Skeletal muscle cell (primary cell): ENCODE results near the gene PSMD6.

Experiments used
- DNase-seq: peaks from one replicate; pipeline ENCODE4 v3.0.0-alpha.2; 2010; ENCODE audit warnings: low read depth
- H3K4me3 ChIP-seq: 2 replicates; pipeline ENCODE4 v1.5.1; 2011; ENCODE audit warnings: low read depth, mild to moderate bottlenecking, control low read depth, low read length, moderate library complexity

PSMD6 gene

DNA sequence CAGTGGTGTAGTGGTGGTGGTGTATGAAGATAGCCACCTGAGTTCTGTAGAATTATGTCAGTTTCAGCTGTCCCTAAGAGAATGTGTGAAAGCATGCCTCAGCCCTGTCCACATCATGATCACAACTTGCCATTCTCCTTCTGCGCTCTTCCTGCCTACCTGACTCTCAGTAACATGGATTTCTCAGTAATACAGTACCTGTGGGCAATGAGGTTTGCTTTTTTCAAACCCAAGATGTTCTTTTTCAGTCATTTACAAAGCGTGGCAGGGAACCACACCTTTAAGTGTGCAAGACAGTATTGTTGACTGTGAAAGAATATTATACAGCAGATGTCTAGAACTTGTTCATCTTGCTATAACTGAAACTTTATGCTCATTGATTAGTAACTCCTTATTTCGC is 38.9 kb downstream of the PSMD6 start:
- no peak for DNase-seq
- H3K4me3 ChIP-seq = no peak overlapping the region

- no peak overlapping the region for H3K4me3 ChIP-seq
- no peak for DNase-seq
These were observed 41.3 kb downstream of the PSMD6 start for GRCh38 chr3:63981980-63982379.

- no peak for DNase-seq
- H3K4me3 ChIP-seq = no peak overlapping the region
These were observed 42.3 kb downstream of the PSMD6 start for GRCh38 chr3:63980830-63981498.

DNA sequence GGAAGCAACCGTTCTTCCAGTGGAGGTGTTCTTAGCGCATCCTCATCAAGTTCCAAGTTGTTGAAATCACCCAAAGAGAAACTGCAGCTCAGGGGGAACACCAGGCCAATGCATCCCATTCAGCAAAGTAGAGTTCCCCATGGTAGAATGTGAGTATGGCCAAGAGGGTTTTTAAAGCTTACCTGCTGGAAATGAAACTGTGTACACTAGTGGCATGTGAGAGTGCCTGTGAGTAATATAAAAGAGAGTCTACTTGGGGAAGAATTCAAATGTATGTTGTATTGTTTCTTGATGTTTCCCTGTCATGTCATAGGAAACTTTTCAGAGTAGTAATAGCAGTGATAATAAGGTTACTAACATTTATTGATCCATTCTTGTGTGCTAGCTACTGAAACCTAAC is 43.3 kb downstream of the PSMD6 start:
- DNase-seq = no peak
- H3K4me3 ChIP-seq = no peak overlapping the region

GRCh38 chr3:63979093-63979885 is 44.0 kb downstream of the PSMD6 start:
- DNase-seq = no peak
- H3K4me3 ChIP-seq = no peak overlapping the region

GRCh38 chr3:63977893-63978292 is 45.4 kb downstream of the PSMD6 start:
- DNase-seq = no peak
- H3K4me3 ChIP-seq = no peak overlapping the region

DNA sequence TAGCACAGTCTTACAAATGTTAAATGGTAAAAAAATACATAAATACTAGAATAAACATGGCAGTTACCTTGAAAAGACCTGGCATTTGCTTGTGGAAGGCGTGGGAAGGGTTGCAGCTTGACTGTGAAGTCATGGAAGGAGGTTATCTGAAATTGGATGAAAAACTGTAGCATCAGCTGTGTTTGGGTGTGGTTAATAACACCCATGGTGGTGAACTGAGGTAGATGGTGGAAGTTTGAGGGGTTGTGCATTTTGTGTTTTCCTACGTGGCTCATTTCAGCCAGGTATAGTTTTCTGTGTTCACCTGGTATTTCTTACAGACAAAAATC is 46.5 kb downstream of the PSMD6 start:
- H3K4me3 ChIP-seq = no peak overlapping the region
- no peak for DNase-seq

DNA sequence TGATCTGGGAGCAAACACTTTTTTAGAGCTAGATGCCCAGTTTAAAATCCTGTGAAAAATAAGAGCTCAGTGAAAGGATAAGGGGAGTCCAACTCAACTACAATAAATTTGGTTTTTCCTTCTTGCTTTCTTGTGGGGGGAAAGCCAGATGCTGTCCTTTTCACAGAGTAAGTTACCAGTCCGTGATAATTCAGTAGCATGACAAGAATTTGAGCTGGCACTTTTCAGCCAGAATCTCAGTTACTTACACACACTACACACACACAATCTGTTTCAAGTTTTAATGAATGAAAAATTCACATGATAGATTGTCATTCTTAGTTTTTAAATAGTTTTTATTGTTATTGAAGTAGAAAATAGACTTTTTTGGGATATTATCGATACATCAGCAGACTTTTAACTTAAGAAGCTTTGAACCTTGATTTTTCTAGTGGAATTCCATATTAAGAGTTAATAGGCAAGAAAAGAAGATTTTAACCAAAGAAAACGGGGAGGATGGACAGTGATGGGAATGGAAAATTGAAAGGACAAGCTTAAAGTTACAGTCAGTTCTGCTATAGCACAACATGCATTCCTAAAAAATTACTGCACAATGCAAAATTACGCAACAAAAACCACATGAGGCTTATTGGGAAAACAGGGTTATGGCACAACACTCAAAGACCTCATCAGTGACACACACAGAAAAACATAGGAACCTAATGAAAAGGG is 47.0 kb downstream of the PSMD6 start:
- DNase-seq = peak; percentile 94
- no peak overlapping the region for H3K4me3 ChIP-seq

DNA sequence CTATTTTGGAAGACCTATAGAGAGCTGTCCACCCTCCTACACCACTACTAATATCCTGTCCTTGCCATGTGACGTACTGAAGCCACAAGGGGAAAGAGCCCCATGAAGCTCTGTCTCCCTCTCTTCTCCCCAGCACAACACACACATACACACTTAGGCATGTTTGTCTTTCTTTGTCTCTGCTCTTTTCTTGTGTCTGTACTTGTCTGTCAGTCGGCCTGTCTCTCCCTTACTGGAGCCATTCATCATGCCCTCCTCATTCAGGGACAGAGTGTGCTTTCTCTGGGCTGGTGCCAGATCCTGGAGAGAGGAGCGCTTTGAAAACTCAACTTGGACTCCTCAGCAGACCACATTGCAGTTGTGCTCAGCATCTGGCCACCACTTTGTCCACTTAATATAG is 47.6 kb downstream of the PSMD6 start:
- peak; percentile 87 for DNase-seq
- no peak overlapping the region for H3K4me3 ChIP-seq

DNA sequence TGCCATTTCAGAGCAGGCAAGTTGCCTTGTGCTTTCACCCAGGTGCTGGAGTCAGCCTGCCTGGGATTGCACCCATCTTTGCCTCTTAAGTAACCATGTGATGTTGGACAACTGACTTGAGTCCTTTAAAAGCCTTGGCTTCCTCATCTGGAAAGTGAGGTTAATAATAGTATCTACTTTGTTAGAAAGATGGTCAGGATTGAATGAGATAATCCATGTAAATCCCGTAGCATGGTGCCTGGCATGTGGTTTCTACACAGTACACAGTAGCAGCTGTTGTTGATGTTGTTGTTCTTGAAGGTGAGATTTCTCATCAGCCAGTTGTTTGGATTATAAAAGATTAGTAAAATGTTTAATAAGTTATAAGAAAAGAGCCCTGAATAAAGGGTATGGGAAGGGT is 48.8 kb downstream of the PSMD6 start:
- DNase-seq = no peak
- H3K4me3 ChIP-seq = no peak overlapping the region

DNA sequence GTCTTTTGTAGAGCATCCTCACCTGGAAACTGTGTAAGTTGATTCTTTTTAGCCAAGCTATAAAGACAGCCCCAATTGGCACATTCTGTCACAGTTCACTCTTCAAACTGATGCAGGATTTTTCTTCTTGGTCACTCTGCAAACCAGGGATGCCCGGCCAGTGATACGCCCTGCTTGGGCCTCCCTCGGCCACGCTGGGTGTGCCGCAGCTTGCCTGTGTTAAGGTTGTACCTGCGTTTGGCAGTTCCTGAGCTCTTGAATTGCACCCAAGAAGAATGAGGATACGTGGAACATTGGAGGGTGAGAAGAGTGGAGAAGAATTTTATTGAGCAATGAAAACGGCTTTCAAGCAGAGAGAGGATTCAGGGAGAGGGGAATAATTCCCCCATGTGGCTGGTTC is 49.9 kb downstream of the PSMD6 start:
- DNase-seq = no peak
- H3K4me3 ChIP-seq = no peak overlapping the region

DNA sequence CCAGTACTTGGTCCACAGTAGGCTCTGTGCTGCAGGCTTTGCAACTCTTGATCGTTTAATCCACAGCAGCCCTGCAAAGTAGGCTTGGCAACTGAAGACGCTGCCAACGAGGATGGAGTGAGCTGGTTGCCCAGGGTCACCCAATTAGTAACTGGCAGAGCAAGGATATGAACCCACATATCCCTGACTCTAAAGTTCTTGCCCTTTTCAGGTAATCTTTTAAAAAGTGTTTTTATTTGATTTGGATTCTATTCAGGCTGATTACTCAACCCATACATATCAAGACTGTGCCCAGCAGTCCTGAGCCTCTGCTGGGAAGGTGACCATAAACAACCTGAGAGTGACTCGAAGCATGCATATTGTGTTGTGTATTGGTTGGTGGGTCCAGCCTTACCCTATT is 50.3 kb downstream of the PSMD6 start:
- no peak for DNase-seq
- H3K4me3 ChIP-seq = no peak overlapping the region

- DNase-seq = peak; percentile 57
- H3K4me3 ChIP-seq = no peak overlapping the region
These were observed 51.1 kb downstream of the PSMD6 start for GRCh38 chr3:63972196-63972595.

DNA sequence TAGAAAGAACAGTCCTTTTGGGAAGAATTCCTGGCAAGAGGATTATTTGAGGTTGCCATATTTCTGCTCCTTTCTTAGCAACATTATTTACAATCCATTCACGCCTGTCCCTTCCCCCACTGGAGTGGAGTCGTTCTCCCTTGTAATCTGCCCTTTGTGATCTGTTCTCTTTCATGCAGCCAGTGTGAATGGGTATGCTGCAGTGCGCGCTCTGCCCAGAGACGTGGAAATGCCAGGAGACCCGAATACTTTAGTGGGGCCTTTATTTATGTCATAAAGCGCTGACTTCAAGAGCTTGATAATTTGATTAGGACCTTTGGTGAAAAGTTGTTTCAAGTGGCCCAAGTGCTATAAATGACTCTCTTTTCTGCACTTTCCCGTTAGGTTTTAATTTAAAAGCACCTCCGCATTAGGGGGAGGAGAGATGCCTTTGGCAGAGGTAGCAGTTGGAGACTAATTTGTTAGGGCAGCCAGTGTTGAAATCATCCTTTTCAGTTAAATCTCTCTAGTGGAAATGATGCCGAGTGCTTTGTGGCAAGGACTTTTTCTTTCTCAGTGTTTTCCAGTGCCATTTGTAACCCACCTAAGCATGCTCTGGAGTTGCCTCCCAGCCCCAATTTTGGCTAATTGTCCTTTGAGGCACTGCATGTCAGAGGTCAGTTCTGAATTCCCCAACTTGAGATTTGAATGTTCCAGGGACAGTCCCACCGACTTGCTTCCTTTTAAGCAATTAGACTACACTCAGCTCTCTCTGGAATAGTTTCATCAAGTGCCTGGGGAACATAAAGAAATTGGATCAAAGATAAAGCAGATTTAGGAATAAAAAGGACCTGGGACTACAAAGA is 52.4 kb downstream of the PSMD6 start:
- no peak overlapping the region for H3K4me3 ChIP-seq
- DNase-seq = no peak

GRCh38 chr3:63969876-63970275 is 53.4 kb downstream of the PSMD6 start:
- no peak overlapping the region for H3K4me3 ChIP-seq
- no peak for DNase-seq

DNA sequence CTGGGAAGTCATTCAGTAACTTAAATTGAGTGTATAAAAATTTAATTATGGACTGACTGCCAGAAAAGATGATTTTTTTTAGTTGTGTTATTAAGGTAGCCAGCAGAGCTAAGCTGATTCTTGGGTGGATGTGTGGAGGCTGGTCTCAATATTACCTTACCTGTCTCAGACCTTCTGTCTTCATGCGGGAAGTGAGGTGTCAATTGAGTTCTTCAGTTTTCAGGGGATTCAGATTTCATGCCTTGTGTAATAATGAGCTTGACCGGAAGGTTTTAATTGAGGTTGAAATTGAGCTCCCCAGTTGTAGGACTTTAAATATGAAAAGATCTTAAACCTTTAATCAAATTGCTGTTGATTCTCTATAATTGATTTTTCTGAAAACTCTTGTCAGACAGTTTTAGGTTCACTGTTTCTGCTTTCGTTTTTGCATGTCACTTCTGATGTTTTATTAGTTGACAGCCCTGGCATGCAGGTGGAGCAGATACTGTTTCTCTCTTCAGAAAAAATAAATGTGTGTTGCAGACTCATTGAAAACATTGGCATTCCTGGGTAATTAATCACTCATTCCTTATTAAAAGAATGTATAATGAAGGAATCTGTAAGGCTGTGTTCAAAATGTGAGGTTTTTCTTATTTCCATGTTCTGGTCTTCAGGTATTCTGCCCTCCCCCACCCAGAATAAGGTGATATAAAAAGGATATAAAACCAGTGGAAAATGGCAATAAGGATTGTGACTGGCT is 54.5 kb downstream of the PSMD6 start:
- no peak for DNase-seq

GRCh38 chr3:63967675-63968611 is 55.4 kb downstream of the PSMD6 start:
- H3K4me3 ChIP-seq = peak overlapping the region; percentile 15
- DNase-seq = no peak

More for the DNA sequence above, 54.5 kb downstream of the PSMD6 start:
- H3K4me3 ChIP-seq = no peak overlapping the region

- no peak for DNase-seq
- H3K4me3 ChIP-seq = no peak overlapping the region
These were observed 56.4 kb downstream of the PSMD6 start for GRCh38 chr3:63966871-63967270.
